Thyroid gland (tissue), 4 donors: ENCODE data around the gene COX7A1.

Experiments used
- CTCF ChIP-seq, 6 experiments: fragments of 200-600 bp in 3 of 6; fragments of 450-650 bp in 3 of 6; sonication (generic) in 3 of 6; IDR thresholded peaks; one replicate each; pipeline ENCODE4 v1.5.1; 2016 to 2019; ENCODE audit warnings: antibody characterized with exemption in 6 of 6, mild to moderate bottlenecking in 2 of 6, inconsistent platforms in 1 of 6, moderate library complexity in 1 of 6
- POLR2A ChIP-seq, 2 donors: fragments of 450-650 bp; IDR thresholded peaks; one replicate each; pipeline ENCODE4 v1.6.1; 2017; ENCODE audit warnings: antibody characterized with exemption in 2 of 2, mild to moderate bottlenecking in 2 of 2, moderate library complexity in 1 of 2

- TF ChIP-seq CTCF (IDR thresholded peaks at IDR 0.05) (no peak), POLR2A (IDR thresholded peaks at IDR 0.05) (no peak)
Measured at GRCh38 chr19:36120092-36120983, 31.9 kb downstream of the COX7A1 start.
